ENCODE measurements around the gene FGGY. TPM values are rescaled to one million over a fixed set of nuclear protein-coding genes. Genes with fewer than 3 reads are reported as not detected.

Gene FGGY
- total and polyA plus RNA-seq, 2 donors (not counting 3 experiments of a cell fraction or from before 2014, with no cell fraction given), result 5.6 to 6.4 TPM

GRCh38 chr1:59605761-59606160, 308.9 kb downstream of the FGGY start:
- no peak overlapping the region for H2AFZ ChIP-seq (ENCODE audit: low read depth, low read length)
- no peaks in the 10 kb centered on the region for H3K9me3 ChIP-seq (replicated peaks; ENCODE audit: control insufficient read depth, insufficient read depth, low read length)
- no peak overlapping the region for H3K27ac ChIP-seq (ENCODE audit: insufficient read depth, low read depth, low read length)
- no peak for DNase-seq (ENCODE audit: low read depth, low spot score)
- POLR2A ChIA-PET, result no interaction called here
- intact Hi-C loops (cut with micrococcal nuclease) (no loop called here), dilution Hi-C loops (cut with MboI; ENCODE audit: extremely low pct_ligation_motif_present, low sequenced_read_pairs) (no loop called here)
- H3K4me2 ChIP-seq (ENCODE audit: insufficient read depth, low read length), result no peak overlapping the region
- CTCF ChIA-PET, result no interaction called here
- H3K9ac ChIP-seq (replicated peaks; ENCODE audit: extremely low read depth, insufficient read depth, low read length), result no peak overlapping the region
- no peaks in the 10 kb centered on the region for H3K27me3 ChIP-seq (ENCODE audit: control insufficient read depth in 2 of 2, insufficient read depth in 2 of 2, low read length in 2 of 2)
- no peak overlapping the region for H3K4me3 ChIP-seq (replicated peaks in 1 of 3; ENCODE audit: insufficient read depth in 1 of 3, low read depth in 1 of 3, low read length in 3 of 3)
- no TSS peak for BruUV-seq (replicated peaks)
- no peaks in the 10 kb centered on the region for H3K36me3 ChIP-seq (ENCODE audit: control insufficient read depth in 2 of 2, extremely low read depth in 1 of 2, insufficient read depth in 2 of 2, low read length in 2 of 2)
- no peaks in the 10 kb centered on the region for H3K79me2 ChIP-seq (ENCODE audit: control insufficient read depth, insufficient read depth, low read length)
- H4K20me1 ChIP-seq (replicated peaks; ENCODE audit: control insufficient read depth, extremely low read depth, insufficient read depth, low read length), result no peaks in the 10 kb centered on the region
- no peak for TF ChIP-seq CTCF (IDR thresholded peaks at IDR 0.05; ENCODE audit: extremely low read depth in 1 of 2, insufficient read depth in 1 of 2, low read depth in 1 of 2, low read length in 2 of 2)
- no peak for FAIRE-seq
- H3K9me1 ChIP-seq (replicated peaks; ENCODE audit: control insufficient read depth, extremely low read depth, insufficient read depth, low read length), result no peaks in the 10 kb centered on the region
- no peaks in the 10 kb centered on the region for H3K4me1 ChIP-seq (ENCODE audit: control insufficient read depth, extremely low read depth, insufficient read depth, low read length)

- Histone ChIP-seq H3K9ac (replicated peaks; ENCODE audit: extremely low read depth, insufficient read depth, low read length) (no peak overlapping the region), H2AFZ (ENCODE audit: low read depth, low read length) (no peak overlapping the region), H3K4me3 (replicated peaks in 1 of 3; ENCODE audit: insufficient read depth in 1 of 3, low read depth in 1 of 3, low read length in 3 of 3) (no peak overlapping the region), H3K79me2 (ENCODE audit: control insufficient read depth, insufficient read depth, low read length) (no peaks in the 10 kb centered on the region), H3K9me1 (replicated peaks; ENCODE audit: control insufficient read depth, extremely low read depth, insufficient read depth, low read length) (no peaks in the 10 kb centered on the region), H3K27me3 (ENCODE audit: control insufficient read depth in 2 of 2, insufficient read depth in 2 of 2, low read length in 2 of 2) (no peaks in the 10 kb centered on the region), H3K4me2 (ENCODE audit: insufficient read depth, low read length) (no peak overlapping the region), H3K36me3 (ENCODE audit: control insufficient read depth in 2 of 2, extremely low read depth in 1 of 2, insufficient read depth in 2 of 2, low read length in 2 of 2) (no peaks in the 10 kb centered on the region), H3K27ac (ENCODE audit: insufficient read depth, low read depth, low read length) (no peak overlapping the region), H3K9me3 (replicated peaks; ENCODE audit: control insufficient read depth, insufficient read depth, low read length) (no peaks in the 10 kb centered on the region), H3K4me1 (ENCODE audit: control insufficient read depth, extremely low read depth, insufficient read depth, low read length) (no peaks in the 10 kb centered on the region), H4K20me1 (replicated peaks; ENCODE audit: control insufficient read depth, extremely low read depth, insufficient read depth, low read length) (no peaks in the 10 kb centered on the region)
- DNase-seq (ENCODE audit: low read depth, low spot score), result no peak
- FAIRE-seq, result no peak
- intact Hi-C loops (cut with micrococcal nuclease) (no loop called here), dilution Hi-C loops (cut with MboI; ENCODE audit: extremely low pct_ligation_motif_present, low sequenced_read_pairs) (no loop called here)
- CTCF ChIA-PET, result no interaction called here
- TF ChIP-seq CTCF (IDR thresholded peaks at IDR 0.05; ENCODE audit: extremely low read depth in 1 of 2, insufficient read depth in 1 of 2, low read depth in 1 of 2, low read length in 2 of 2), result no peak
- TF ChIP-seq EZH2 (IDR thresholded peaks at IDR 0.05; ENCODE audit: borderline replicate concordance, low read depth, low read length, severe bottlenecking), result no peak
- TF ChIP-seq POLR2AphosphoS5 (IDR thresholded peaks at IDR 0.05; ENCODE audit: insufficient read depth, low read depth, low read length), result no peak
- TF ChIP-seq GATA2 (IDR thresholded peaks at IDR 0.05; ENCODE audit: insufficient read depth, insufficient read length, low read depth, low read length), result no peak
- no peak for TF ChIP-seq POLR2A (IDR thresholded peaks at IDR 0.05; ENCODE audit: low read depth, low read length)
- no peak for TF ChIP-seq JUN (IDR thresholded peaks at IDR 0.05; ENCODE audit: borderline replicate concordance, insufficient read depth, insufficient read length, low read depth)
- TF ChIP-seq FOS (IDR thresholded peaks at IDR 0.05; ENCODE audit: borderline replicate concordance, insufficient read depth, low read length), result no peak
- TF ChIP-seq MYC (IDR thresholded peaks at IDR 0.05; ENCODE audit: low read depth, low read length), result no peak
- TF ChIP-seq MAX (IDR thresholded peaks at IDR 0.05; ENCODE audit: insufficient read depth, insufficient read length), result no peak
- no TSS peak for BruUV-seq (replicated peaks)
- POLR2A ChIA-PET, result no interaction called here
Measured at GRCh38 chr1:59609245-59609644, 312.4 kb downstream of the FGGY start.

Measured in endothelial cell of umbilical vein (primary cell).